ENCODE results near the gene ADTRP. TPM values are rescaled to one million over a fixed set of nuclear protein-coding genes. Genes with fewer than 3 reads are reported as not detected.

ADTRP gene
- total RNA-seq, 1 experiment from 2014 or later: 0.58 TPM

- H3K4me1 ChIP-seq (replicated peaks): no peaks in the 10 kb centered on the region
- H3K27ac ChIP-seq: no peak overlapping the region
- H3K9me3 ChIP-seq (replicated peaks): no peaks in the 10 kb centered on the region
- no peaks in the 10 kb centered on the region for H3K27me3 ChIP-seq (replicated peaks)
- H3K36me3 ChIP-seq: peaks cover 3% of the 10 kb centered on the region; the same call in 1 of the 2 replicates
- no peak for DNase-seq (ENCODE audit: low read depth in 1 of 2, low spot score in 2 of 2)
- no peak overlapping the region for H3K4me3 ChIP-seq
These were observed 67.3 kb downstream of the ADTRP start for GRCh38 chr6:11711003-11711983.

- Histone ChIP-seq H3K27ac (no peak overlapping the region), H3K27me3 (replicated peaks) (no peaks in the 10 kb centered on the region), H3K4me1 (replicated peaks) (no peaks in the 10 kb centered on the region), H3K4me3 (no peak overlapping the region), H3K9me3 (replicated peaks) (no peaks in the 10 kb centered on the region), H3K36me3 (peaks cover 3% of the 10 kb centered on the region; the same call in 1 of the 2 replicates)
- no peak for DNase-seq (ENCODE audit: low read depth in 1 of 2, low spot score in 2 of 2)
These were observed 68.3 kb downstream of the ADTRP start for GRCh38 chr6:11710311-11710761.

GRCh38 chr6:11706171-11706570 lies 72.4 kb downstream of the ADTRP start:
- no peaks in the 10 kb centered on the region for H3K27me3 ChIP-seq (replicated peaks)
- H3K4me1 ChIP-seq (replicated peaks): 0 out of 2 replicates have a peak, but pooled peaks cover 4% of the 10 kb centered on the region
- 0 out of 2 replicates have a peak, but pooled peaks cover 4% of the 10 kb centered on the region for H3K36me3 ChIP-seq
- DNase-seq (ENCODE audit: low read depth in 1 of 2, low spot score in 2 of 2): no peak
- no peak overlapping the region for H3K27ac ChIP-seq
- no peaks in the 10 kb centered on the region for H3K9me3 ChIP-seq (replicated peaks)
- no peak overlapping the region for H3K4me3 ChIP-seq

GRCh38 chr6:11705483-11705882 lies 73.1 kb downstream of the ADTRP start:
- H3K4me3 ChIP-seq: no peak overlapping the region

GRCh38 chr6:11705069-11705468 lies 73.5 kb downstream of the ADTRP start:
- Histone ChIP-seq H3K27me3 (replicated peaks) (no peaks in the 10 kb centered on the region), H3K4me1 (replicated peaks) (0 out of 2 replicates have a peak, but pooled peaks cover 4% of the 10 kb centered on the region), H3K4me3 (no peak overlapping the region), H3K9me3 (replicated peaks) (no peaks in the 10 kb centered on the region), H3K36me3 (0 out of 2 replicates have a peak, but pooled peaks cover 4% of the 10 kb centered on the region), H3K27ac (no peak overlapping the region)
- no peak for DNase-seq (ENCODE audit: low read depth in 1 of 2, low spot score in 2 of 2)

More at GRCh38 chr6:11705483-11705882, 73.1 kb downstream of the ADTRP start:
- H3K9me3 ChIP-seq (replicated peaks): no peaks in the 10 kb centered on the region
- no peak overlapping the region for H3K27ac ChIP-seq
- no peaks in the 10 kb centered on the region for H3K27me3 ChIP-seq (replicated peaks)
- no peak for DNase-seq (ENCODE audit: low read depth in 1 of 2, low spot score in 2 of 2)
- 0 out of 2 replicates have a peak, but pooled peaks cover 4% of the 10 kb centered on the region for H3K36me3 ChIP-seq
- 0 out of 2 replicates have a peak, but pooled peaks cover 4% of the 10 kb centered on the region for H3K4me1 ChIP-seq (replicated peaks)

GRCh38 chr6:11703725-11704124 lies 74.9 kb downstream of the ADTRP start:
- Histone ChIP-seq H3K27ac (no peak overlapping the region), H3K36me3 (0 out of 2 replicates have a peak, but pooled peaks cover 4% of the 10 kb centered on the region), H3K4me3 (no peak overlapping the region), H3K4me1 (replicated peaks) (0 out of 2 replicates have a peak, but pooled peaks cover 4% of the 10 kb centered on the region), H3K27me3 (replicated peaks) (no peaks in the 10 kb centered on the region), H3K9me3 (replicated peaks) (no peaks in the 10 kb centered on the region)
- DNase-seq (ENCODE audit: low read depth in 1 of 2, low spot score in 2 of 2): no peak

- H3K27ac ChIP-seq: no peak overlapping the region
- H3K4me1 ChIP-seq (replicated peaks): 0 out of 2 replicates have a peak, but pooled peaks cover 4% of the 10 kb centered on the region
- 0 out of 2 replicates have a peak, but pooled peaks cover 4% of the 10 kb centered on the region for H3K36me3 ChIP-seq
- H3K4me3 ChIP-seq: no peak overlapping the region
- no peak for DNase-seq (ENCODE audit: low read depth in 1 of 2, low spot score in 2 of 2)
- H3K27me3 ChIP-seq (replicated peaks): no peaks in the 10 kb centered on the region
- H3K9me3 ChIP-seq (replicated peaks): no peaks in the 10 kb centered on the region
These were observed 76.0 kb downstream of the ADTRP start for GRCh38 chr6:11702500-11703130.

GRCh38 chr6:11702089-11702488 lies 76.5 kb downstream of the ADTRP start:
- no peak for DNase-seq (ENCODE audit: low read depth in 1 of 2, low spot score in 2 of 2)
- Histone ChIP-seq H3K36me3 (0 out of 2 replicates have a peak, but pooled peaks cover 4% of the 10 kb centered on the region), H3K27ac (no peak overlapping the region), H3K4me3 (no peak overlapping the region), H3K9me3 (replicated peaks) (no peaks in the 10 kb centered on the region), H3K27me3 (replicated peaks) (no peaks in the 10 kb centered on the region), H3K4me1 (replicated peaks) (0 out of 2 replicates have a peak, but pooled peaks cover 4% of the 10 kb centered on the region)

- Histone ChIP-seq H3K27ac (no peak overlapping the region), H3K36me3 (0 out of 2 replicates have a peak, but pooled peaks cover 4% of the 10 kb centered on the region), H3K4me3 (no peak overlapping the region), H3K4me1 (replicated peaks) (0 out of 2 replicates have a peak, but pooled peaks cover 4% of the 10 kb centered on the region), H3K27me3 (replicated peaks) (no peaks in the 10 kb centered on the region), H3K9me3 (replicated peaks) (no peaks in the 10 kb centered on the region)
- DNase-seq (ENCODE audit: low read depth in 1 of 2, low spot score in 2 of 2): no peak
These were observed 77.0 kb downstream of the ADTRP start for GRCh38 chr6:11701573-11701972.

- Histone ChIP-seq H3K4me1 (replicated peaks) (0 out of 2 replicates have a peak, but pooled peaks cover 4% of the 10 kb centered on the region), H3K4me3 (no peak overlapping the region), H3K36me3 (0 out of 2 replicates have a peak, but pooled peaks cover 4% of the 10 kb centered on the region), H3K27me3 (replicated peaks) (no peaks in the 10 kb centered on the region), H3K9me3 (replicated peaks) (no peaks in the 10 kb centered on the region), H3K27ac (no peak overlapping the region)
- peak in 1 of 2 experiments; percentile 28 for DNase-seq (ENCODE audit: low read depth in 1 of 2, low spot score in 2 of 2)
These were observed 78.4 kb downstream of the ADTRP start for GRCh38 chr6:11700118-11700718.

- no peaks in the 10 kb centered on the region for H3K9me3 ChIP-seq (replicated peaks)
- H3K27ac ChIP-seq: no peak overlapping the region
- no peak overlapping the region for H3K4me3 ChIP-seq
- H3K27me3 ChIP-seq (replicated peaks): no peaks in the 10 kb centered on the region
- H3K4me1 ChIP-seq (replicated peaks): 0 out of 2 replicates have a peak, but pooled peaks cover 4% of the 10 kb centered on the region
- no peak for DNase-seq (ENCODE audit: low read depth in 1 of 2, low spot score in 2 of 2)
- H3K36me3 ChIP-seq: 0 out of 2 replicates have a peak, but pooled peaks cover 4% of the 10 kb centered on the region
These were observed 79.0 kb downstream of the ADTRP start for GRCh38 chr6:11699576-11699975.

- Histone ChIP-seq H3K4me1 (replicated peaks) (no peaks in the 10 kb centered on the region), H3K9me3 (replicated peaks) (no peaks in the 10 kb centered on the region), H3K4me3 (no peak overlapping the region), H3K27me3 (replicated peaks) (no peaks in the 10 kb centered on the region), H3K27ac (no peak overlapping the region), H3K36me3 (peaks cover 4% of the 10 kb centered on the region)
- no peak for DNase-seq (ENCODE audit: low read depth in 1 of 2, low spot score in 2 of 2)
These were observed 85.9 kb downstream of the ADTRP start for GRCh38 chr6:11692451-11693376.

Measured in SJSA1 (cell line).